Activated T-cell treated with anti-CD3 and anti-CD28 coated beads, Interleukin-2, amount 50 U/mL, for 1 hour (primary cell): Measurements from ENCODE around the gene FUT6.

Experiments used
- DNase-seq: peaks from one replicate; pipeline ENCODE4 v3.0.0-alpha.2; 2020

The FUT6 gene

DNA sequence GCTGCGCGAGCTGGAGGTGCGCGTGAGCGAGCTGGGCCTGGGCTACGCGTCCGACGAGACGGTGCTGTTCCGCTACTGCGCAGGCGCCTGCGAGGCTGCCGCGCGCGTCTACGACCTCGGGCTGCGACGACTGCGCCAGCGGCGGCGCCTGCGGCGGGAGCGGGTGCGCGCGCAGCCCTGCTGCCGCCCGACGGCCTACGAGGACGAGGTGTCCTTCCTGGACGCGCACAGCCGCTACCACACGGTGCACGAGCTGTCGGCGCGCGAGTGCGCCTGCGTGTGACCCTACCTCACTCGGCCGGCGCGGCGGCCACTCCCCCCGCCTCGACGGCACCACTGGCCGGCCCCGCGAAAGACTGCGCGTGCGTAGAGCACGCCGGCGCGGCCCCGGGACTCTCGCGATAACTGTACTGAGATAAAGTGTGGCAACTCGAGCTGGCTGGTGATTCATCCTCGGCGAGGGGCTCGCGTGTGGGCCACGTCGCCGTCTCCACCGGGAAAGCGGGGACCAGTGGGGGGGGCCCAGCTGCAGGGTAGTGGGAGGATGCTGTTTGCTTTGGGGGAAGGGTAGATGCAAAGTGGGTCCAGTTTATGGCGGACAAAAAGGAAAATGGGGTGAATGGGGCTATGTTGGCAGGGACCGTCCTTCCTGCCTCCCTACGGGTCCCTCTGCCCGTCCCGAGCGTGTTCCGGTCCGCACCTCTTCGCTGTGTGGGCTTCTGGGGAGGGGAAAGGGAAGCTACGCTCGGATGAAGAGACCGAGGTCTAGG lies 11.4 kb downstream of the FUT6 start:
- DNase-seq: peak; percentile 98

DNA sequence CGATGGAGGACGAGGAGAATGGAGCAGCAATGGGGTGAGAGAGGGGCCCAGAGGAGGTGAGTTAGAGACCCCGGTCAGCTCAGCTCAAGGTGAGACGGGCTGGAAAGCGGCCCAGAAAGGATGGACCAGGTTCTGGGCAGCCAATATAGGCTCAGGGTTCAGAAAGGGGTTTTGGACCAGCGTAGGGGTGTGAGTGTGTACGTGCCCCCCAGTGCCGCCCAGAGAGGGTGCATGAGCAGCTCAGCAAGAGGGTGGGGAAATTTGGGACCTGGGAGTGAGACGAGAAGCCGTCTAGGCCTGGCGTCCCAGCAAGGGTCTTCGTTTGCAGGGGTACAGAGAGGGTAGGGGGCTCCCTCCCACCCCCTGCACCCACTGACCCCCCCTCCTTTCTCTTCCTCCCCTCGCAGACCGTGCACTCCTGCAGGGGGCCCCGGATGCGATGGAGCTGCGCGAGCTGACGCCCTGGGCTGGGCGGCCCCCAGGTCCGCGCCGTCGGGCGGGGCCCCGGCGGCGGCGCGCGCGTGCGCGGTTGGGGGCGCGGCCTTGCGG lies 12.1 kb downstream of the FUT6 start:
- DNase-seq: no peak

DNA sequence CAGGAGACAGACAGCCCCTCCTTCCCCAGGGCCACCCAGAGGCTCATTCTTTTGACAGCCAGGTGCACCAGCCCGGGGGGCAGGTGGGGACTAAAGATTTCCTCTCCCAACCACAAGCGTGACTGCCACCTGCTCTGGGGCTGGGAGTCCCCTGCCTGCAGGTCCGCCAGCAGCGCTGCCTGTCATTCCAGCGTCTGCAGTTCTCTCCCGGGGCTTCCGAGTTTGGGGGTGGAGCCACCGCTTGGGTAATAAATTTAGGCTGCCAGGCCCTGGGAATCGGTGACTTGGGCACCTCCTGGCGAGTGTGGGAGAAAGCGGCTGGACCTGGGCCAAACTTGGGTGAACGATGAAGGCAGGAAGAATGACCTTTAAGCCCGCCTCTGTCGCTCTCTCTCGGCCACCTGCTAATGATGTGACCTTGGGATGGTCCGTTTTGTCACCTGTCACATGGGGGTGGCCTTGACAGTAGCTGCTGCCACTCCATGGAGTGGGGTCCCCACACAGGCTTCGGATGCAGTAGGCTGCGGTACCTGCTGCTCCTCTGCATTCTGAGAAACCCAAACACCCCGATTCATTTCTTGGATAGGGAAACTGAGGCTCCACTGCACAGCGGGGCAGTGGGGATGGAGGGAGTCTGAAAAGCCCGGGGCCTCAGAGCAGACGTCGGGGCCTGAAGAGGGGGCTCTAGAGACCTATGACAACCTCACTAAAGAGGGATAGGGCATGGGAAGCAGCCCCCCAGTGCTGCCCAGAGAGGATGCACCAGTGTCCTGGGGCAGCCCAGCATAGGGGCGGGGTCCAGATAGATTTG lies 12.8 kb downstream of the FUT6 start:
- DNase-seq: peak; percentile 42

DNA sequence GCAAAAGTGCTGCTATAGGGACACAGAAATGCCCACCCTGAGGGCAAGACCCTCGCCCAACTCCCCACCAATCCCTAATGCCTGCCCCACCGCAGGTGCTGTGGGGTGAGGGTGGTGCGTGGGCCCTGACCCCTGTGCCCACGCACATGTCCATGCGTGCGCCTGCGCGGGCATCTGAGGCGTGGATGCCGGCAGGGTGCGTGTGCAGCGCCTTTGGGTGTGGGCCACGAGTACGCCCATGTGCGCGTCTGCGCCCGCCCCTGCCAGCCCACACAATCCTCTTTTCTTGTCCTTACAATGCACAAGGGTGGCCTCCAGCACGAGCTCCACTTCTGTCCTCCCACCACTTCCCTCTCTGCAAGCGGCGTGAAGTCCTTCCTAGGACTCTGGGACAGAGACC lies 14.3 kb downstream of the FUT6 start:
- DNase-seq: no peak

DNA sequence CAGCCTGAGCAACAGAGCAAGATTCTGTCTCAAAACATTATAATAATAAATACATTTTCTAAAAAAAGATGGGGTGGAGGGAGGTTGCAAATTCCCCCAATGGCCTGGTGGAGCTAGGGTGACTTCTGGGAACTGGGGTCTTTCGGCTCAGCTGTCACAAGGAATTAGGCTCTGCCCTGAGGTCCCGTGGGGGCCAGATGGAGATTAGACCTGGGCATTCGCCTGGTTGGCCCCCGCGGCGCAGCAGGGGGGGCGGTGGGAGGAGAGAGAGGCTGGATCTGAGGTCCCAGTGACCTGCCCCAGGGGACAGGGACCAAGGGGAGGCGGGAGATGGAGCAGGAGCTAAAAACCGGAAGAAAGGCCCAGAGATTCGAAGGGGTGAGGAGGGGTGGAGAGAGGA lies 14.8 kb downstream of the FUT6 start:
- DNase-seq: no peak

DNA sequence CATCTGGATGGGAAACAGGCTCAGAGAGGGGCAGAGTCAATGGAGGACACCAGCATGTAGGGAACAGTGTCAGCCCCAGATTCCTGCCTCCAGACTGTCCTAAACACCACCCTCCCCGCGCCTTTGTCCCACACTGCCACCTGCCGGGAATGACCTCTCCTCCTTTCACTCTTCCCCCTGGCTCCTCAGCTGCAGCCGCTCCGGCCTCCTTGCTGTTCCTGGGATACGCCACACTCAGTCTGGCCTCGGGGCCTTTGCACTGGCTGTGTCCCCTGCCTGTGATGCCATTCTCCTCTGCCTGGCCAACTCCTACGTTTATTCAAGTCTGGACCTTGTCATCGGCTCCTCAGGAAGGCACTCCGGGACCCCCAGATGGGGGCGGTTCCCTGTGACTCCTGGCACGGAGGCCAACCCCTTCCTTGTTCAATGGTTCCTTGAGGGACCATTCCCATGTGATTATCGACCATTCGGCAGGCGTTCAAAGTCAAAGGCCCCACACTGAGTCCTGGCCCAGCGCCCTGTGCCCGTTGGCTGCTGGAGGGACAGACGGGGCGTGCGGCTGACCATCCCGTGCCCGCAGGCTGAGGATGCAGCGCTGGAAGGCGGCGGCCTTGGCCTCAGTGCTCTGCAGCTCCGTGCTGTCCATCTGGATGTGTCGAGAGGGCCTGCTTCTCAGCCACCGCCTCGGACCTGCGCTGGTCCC lies 15.8 kb downstream of the FUT6 start:
- no peak for DNase-seq

DNA sequence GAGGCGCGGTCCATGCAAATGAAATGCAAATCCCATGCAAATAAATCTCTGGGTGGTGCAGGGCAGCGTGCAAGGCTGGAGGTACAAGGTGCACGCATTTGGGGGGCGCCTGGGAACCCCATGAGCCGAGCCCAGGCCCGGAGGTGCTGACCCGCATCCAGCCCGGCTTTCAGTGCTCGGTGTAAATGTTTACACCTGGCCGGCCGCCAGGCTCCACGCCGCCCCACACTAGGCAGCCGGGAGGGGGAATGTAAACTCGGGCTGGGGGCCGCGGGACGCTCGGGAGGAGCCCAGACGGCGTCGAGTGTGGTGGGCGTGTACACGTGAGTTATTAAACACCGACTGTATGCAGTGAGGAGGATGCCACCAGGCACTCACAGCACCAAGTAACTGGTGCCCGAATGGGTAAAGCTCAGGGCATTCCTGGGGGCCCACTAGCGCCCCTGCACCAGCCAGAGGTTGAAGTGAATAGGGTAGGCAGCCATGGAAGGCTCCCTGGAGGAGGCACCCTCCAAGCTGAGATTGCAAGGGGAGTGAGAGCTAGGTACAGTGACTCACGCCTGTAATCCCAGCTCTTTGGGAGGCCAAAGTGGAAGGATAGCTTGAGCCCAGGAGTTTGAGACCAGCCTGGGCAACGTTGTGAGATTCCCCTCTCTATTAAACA lies 17.2 kb downstream of the FUT6 start:
- no peak for DNase-seq

DNA sequence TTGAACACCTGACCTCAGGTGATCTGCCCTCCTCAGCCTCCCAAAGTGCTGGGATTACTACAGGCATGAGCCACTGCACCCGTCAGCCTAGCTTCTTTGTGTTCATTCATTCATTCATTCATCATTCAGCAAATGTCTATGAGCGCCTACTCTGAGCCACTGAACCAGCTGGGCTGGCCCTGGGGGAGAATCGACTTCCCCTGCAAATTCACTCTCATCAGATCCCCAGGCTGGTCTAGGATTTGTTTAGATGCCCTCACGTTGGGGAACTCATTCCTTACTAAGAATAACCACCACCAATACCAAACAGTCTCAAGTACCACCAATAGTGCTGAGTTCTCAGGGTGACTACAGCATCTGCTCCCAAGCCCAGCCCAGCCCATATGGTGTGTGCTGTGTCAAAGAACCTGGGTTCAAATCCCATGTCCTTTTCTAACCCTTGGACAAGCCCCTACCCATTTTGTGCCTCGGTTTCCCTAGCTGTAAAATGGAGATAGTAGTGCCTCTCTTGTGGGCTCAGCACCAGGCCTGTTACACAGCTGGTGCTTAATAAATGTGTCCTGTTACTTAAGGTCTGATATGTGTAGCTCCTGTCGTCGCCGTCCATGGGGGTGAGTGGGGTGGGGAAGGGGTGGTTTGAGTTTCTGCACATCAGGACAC lies 17.9 kb downstream of the FUT6 start:
- no peak for DNase-seq

DNA sequence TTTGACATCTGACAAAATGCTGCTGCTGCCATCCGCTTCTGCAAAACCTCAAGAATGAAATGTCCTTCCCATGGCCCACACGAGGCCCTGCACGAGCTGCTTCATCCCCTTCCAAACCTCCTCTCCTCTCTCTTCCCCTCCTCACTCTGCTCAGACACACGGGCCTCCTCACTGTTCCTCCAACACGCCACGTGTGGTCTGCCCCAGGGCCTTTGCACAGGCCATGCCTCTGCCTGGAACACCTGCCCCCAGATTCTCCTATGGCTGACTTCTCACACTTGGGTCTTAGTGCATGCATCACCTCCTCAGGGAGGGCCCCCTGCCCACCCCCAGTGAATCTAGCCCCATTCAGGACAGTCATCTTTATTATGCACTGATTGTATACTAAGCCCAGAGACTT lies 18.7 kb downstream of the FUT6 start:
- DNase-seq: no peak

DNA sequence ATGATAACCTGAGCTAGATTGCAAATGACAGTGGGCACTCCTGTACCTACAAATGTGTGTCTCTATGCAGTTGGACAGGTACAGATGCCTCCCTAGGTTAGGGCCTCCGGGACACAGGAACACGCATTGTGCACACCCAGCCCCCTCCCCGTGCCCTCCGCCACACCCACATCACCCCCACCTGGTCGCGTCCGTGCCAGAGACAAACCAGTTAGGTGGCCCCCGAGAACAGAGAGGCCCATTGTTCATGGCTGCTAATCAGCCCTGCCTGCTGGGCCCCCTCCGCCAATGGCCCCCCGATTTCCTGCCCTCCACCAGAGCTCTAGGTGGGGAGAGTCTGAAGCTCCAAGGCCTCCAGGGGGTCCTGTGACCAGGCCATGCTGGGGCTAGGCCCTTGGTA lies 20.9 kb downstream of the FUT6 start:
- no peak for DNase-seq

DNA sequence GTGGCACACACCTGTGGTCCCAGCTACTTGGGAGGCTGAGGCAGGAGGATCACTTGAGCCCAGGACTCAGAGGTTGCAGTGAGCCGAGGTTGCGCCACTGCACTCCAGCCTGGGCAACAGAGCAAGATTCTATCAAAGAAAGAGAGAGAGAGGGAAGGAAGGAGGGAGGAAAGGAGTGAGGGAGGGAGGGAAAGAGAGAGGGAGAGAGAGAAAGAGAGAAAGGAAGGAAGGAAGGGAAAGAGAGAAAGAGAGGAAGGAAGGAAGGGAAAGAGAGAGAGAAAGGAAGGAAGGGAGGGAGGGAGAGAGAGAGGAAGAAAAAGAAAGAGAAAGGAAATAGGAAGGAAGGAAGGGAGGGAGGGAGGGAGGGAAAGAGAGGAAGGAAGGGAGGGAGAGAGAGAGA lies 22.3 kb downstream of the FUT6 start:
- DNase-seq: no peak

DNA sequence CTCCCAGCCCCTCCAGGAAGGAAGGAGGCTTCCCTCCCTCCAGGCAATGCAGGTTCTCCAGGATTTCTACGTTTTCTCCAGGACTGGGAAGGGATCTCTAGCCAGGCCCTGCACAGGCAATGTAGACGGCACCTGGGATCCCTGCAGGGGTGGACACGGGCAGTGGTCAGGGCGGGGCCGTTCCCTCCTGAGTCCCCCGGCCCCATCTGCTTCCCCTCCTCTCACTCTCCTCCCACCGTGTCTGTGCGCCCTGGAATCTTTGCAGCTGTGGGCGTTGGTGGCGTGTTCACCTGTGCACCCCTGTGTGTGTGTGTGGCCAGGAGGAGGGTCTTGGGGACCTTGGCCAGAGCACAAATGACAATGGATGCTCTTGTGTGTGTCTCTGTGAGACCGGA lies 24.7 kb downstream of the FUT6 start:
- no peak for DNase-seq

DNA sequence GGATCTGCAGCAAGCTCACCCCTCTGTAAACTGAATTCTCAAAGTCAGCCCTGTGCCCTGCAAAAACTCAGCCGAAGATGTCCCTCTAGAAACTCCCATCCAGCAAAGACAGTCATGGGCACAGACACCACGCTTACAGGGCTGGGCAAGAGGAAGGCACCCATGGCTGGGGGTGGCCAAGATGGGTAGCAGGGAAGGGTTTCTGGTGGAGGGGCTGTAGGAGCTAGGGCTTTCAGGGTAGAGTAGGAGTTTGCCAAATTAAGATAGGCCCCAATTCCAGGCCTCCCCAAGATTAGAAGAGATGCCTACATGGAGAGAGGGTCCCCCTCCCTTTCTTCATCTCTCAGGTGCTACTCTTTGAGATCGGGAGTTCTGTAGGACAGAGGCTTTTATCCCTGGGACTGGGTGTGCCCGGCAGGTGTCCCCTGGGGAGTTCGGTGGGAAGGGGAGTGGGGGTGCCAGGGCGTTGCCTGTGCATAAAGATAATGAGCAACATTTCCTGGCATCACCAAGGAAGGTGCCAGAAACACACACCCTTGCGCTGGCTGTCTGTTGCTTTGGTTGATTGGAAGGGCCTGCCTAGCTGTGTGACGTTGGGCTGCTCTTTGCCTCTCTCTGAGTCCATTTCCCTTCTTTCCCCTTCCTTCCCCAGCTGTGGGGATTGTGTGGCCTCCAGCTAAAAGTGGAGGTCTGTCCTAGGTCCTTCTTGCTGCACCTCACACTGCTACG lies 25.2 kb downstream of the FUT6 start:
- DNase-seq: no peak

DNA sequence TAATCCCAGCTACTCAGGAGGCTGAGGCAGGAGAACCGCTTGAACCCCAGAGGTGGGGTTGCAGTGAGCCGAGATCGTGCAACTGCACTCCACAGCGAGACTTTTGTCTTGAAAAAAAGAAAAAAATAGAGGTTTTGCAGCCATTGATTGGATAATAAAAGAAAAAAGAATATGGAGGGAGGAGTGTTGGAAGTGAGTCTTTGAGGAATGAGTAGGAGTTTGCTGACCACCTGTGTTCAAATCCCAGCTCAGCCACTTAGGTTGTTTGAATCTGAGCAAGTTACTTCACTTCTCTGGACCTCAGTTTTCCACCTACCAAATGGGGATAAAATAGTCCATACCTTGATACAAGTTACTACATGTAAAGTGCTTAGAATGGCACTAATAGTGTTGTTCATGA lies 28.4 kb downstream of the FUT6 start:
- DNase-seq: no peak

DNA sequence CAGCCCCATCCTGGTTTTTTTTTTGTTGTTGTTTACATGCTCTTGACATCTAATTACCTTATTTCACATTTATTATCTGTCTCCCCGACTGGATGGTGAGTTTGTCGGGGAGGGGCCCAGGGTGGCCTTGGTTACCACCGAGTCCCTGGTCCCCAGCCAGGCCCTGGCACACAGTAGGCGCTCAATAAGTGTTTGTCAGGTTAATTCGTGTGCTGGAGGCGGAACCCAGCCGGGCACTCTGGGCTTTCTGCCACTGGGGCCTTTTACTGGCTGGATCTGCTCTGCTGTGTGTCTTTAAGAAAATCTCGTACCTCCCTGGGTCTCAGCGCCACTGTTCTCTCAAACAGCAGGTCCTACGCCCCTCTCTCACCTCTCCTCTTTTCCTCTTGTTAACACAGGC lies 30.0 kb downstream of the FUT6 start:
- no peak for DNase-seq

DNA sequence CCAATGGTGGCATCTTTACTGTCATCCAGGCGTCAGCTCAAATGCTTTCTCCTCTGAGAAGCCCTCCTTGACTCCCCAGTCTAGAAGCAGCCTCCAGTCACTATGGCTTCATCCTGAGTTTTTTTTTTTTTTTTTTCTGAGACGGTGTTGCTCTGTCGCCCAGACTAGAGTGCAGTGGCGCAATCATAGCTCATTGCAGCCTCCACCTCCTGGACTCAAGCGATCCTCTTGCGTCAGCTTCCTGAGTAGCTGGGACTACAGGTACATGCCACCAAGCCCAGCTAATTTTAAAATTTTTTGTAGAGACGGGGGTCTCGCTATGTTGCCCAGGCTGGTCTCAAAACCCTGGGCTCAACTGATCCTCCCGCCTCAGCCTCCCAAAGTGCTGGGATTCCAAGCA lies 30.4 kb downstream of the FUT6 start:
- DNase-seq: no peak

DNA sequence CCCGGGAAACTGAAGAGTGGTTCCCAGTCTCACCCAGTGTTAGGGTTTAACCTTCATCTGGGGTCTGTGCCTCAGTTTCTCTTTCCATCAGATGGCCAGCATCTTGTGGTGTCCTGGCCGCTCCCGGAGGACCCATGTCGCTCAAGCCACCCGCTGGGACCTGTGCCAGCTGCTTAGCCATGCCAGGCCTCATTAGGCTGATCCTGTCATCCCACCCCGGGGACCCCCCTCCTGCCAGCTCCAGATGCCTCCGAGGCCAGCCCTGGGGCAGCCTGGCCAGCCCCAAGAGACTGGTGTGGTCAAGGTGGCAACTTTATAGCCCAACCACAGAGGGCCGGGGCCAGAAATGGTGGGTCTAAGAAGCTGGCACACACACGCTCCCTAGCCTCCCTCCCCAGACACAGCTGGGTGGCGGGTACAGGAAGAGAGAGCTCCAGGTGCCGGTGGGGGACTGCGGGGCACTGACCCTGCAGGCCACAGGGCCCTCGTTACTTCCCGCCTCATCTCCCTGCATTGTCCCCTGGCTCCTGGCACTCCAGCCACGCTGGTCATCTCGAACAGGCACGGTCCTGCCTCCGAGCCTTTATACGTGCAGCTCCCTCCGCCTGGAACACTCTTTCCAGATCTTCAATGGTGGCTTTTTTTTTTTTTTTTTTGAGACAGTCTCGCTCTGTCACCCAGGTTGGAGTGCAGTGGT lies 31.2 kb downstream of the FUT6 start:
- DNase-seq: no peak

DNA sequence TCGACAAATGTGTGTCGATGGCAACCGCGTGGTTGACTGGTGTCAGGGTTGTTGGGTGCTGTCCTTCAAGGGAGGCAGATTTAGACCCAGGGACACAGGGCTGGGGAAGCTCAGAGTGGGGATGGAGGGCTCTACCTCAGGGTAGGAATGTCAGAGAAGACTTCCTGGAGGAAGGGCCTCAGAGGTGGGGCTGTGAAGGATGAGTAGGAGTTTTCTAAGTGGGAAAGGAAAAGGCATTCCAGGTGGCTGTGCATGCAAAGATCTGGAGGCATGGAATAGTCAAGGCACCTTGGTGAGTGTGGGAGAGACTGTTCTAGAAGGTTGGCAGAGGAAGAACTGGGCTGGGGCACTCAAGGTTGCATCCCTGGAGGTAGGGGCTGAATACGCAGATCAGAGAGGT lies 32.6 kb downstream of the FUT6 start:
- no peak for DNase-seq

DNA sequence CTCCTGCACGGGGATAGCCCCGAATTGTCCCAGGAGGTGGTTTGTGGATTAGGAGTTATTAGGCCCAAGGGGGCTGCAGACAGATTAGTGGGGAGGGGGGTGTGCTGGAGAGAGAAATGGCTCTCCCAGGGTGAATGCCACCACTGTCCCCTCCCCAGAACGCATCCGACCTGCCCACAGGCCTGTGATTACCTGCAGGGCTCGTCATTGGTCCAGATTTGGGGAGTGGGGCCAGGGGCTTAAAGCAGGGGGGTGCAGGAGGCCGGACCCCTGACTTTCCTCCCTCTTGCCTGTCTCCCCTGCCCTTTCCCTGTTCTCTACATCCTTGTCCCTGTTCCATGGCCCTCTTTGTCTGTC lies 33.4 kb downstream of the FUT6 start:
- no peak for DNase-seq

DNA sequence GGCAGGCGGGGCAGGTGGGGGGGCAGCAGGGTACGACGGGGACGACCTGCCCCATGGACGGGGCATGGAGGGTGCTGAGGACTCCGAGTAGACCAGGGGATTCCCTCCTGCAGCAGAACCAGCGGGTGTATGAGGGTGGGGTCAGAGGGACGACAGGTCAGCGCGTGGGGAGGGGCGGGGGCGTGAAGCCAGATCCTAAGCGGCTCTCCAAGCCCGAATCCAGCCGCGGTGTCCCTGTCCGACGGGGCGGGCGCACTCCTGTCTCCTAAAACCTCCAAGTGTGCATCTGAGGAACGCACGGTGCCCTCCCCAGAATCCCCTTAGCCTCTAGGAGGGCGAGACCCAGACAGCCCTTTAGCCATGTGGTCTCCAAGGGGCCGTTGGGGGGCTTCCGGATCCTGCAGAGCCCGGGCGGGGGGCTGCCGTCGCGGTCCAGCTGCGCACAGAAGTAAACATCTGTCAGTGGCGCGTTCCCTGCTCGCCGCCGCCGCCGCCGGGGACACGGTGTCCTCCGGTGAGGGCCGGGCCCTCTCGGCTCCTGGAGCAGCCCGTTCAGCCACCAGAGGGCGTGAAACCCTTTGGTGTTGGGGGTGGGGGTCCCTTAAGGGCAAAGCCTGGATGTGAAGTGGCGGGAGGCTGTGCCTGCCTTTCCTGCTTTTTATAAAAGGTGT lies 33.9 kb downstream of the FUT6 start:
- peak; percentile 72 for DNase-seq
